IMR-90 (cell line): ENCODE measurements around the gene PRMT2. TPM values are rescaled to one million over a fixed set of nuclear protein-coding genes. Genes with fewer than 3 reads are reported as not detected.

ENCODE experiments used
- ATAC-seq: fragments of 200-7000 bp; cut with Tn5 transposase; 2 replicates; pipeline ENCODE4 v1.9.1; 2020; ENCODE audit warnings: low read depth, mild to moderate bottlenecking, moderate library complexity
- BruUV-seq: library from RNA; stranded (reverse); fragments of 400-500 nt; replicated peaks from 2 replicates; lab custom pipeline; 2021; lab: Mats Ljungman, UMichigan
- CTCF ChIA-PET: fragments of 300-600 bp; formaldehyde crosslinking; extraction: SDS; loops from one replicate; lab custom pipeline; 2021; ENCODE audit warnings: antibody characterized with exemption; lab: Yijun Ruan, JAX
- POLR2A ChIA-PET: fragments of 300-600 bp; sonication (Branson Sonifier 250); formaldehyde crosslinking; loops from one replicate; lab custom pipeline; 2022; ENCODE audit warnings: antibody characterized with exemption; ENCODE audit not compliant: unreplicated experiment; lab: Charles Lee
- DNase-seq: peaks from one replicate; pipeline ENCODE4 v3.0.0; 2013
- H2AFZ ChIP-seq: replicated peaks from 2 replicates; pipeline ENCODE3; 2013; ENCODE audit warnings: low read length, mild to moderate bottlenecking; ENCODE audit not compliant: poor library complexity
- H2AK5ac ChIP-seq: 2 replicates; pipeline ENCODE4 v1.6.1; 2013; ENCODE audit warnings: low read depth, low read length, inconsistent platforms
- H2AK9ac ChIP-seq: replicated peaks from 2 replicates; pipeline ENCODE3; 2013; ENCODE audit warnings: mild to moderate bottlenecking, low read depth, low read length, moderate library complexity; ENCODE audit not compliant: poor library complexity
- H2BK120ac ChIP-seq: 2 replicates; pipeline ENCODE4 v1.6.1; 2013; ENCODE audit warnings: low read depth, low read length, inconsistent platforms
- H2BK15ac ChIP-seq: 3 replicates; pipeline ENCODE4 v1.6.1; 2013; ENCODE audit warnings: low read depth, low read length, inconsistent platforms
- H2BK20ac ChIP-seq: 2 replicates; pipeline ENCODE4 v1.6.1; 2013; ENCODE audit warnings: low read depth, mild to moderate bottlenecking, inconsistent platforms, low read length, moderate library complexity
- H2BK5ac ChIP-seq: 2 replicates; pipeline ENCODE4 v1.6.1; 2013; ENCODE audit warnings: mild to moderate bottlenecking, low read depth, low read length, inconsistent platforms; ENCODE audit not compliant: poor library complexity, severe bottlenecking
- H3K14ac ChIP-seq: replicated peaks from 2 replicates; pipeline ENCODE4 v1.6.1; 2013; ENCODE audit warnings: low read depth, low read length, inconsistent platforms
- H3K18ac ChIP-seq: 2 replicates; pipeline ENCODE4 v1.6.1; 2013; ENCODE audit warnings: low read depth, low read length, control low read depth
- H3K23ac ChIP-seq: 2 replicates; pipeline ENCODE4 v1.6.1; 2013; ENCODE audit warnings: low read depth, low read length, inconsistent platforms
- H3K27ac ChIP-seq: 2 replicates; pipeline ENCODE4 v1.5.1; 2013; ENCODE audit warnings: mild to moderate bottlenecking, control low read depth, low read length; ENCODE audit not compliant: insufficient read depth
- H3K27me3 ChIP-seq: 2 replicates; pipeline ENCODE4 v1.6.1; 2013; ENCODE audit warnings: low read length; ENCODE audit not compliant: control insufficient read depth, insufficient read depth
- H3K36me3 ChIP-seq: 2 replicates; pipeline ENCODE4 v1.6.1; 2013; ENCODE audit warnings: low read length, mixed read lengths; ENCODE audit not compliant: control insufficient read depth, insufficient read depth
- H3K4ac ChIP-seq: 2 replicates; pipeline ENCODE4 v1.6.1; 2013; ENCODE audit warnings: low read depth, low read length, inconsistent platforms
- H3K4me1 ChIP-seq: 2 replicates; pipeline ENCODE4 v1.6.1; 2013; ENCODE audit warnings: low read length, mixed read lengths; ENCODE audit not compliant: control insufficient read depth, insufficient read depth
- H3K4me2 ChIP-seq: 2 replicates; pipeline ENCODE4 v1.6.1; 2013; ENCODE audit warnings: low read depth, mild to moderate bottlenecking, control low read depth, low read length, moderate library complexity
- H3K4me3 ChIP-seq: 2 replicates; pipeline ENCODE4 v1.5.1; 2013; ENCODE audit warnings: low read depth, mild to moderate bottlenecking, control low read depth, low read length, moderate library complexity; ENCODE audit not compliant: insufficient read depth
- H3K56ac ChIP-seq: 2 replicates; pipeline ENCODE4 v1.6.1; 2013; ENCODE audit warnings: low read length, inconsistent platforms; ENCODE audit not compliant: insufficient read depth; ENCODE audit errors: extremely low read depth
- H3K79me1 ChIP-seq, 2 experiments: 2 replicates each; pipeline ENCODE4 v1.6.1; 2013; ENCODE audit warnings: low read length in 2 of 2, inconsistent platforms in 1 of 2, low read depth in 1 of 2
- H3K9ac ChIP-seq: 2 replicates; pipeline ENCODE4 v1.6.1; 2013; ENCODE audit warnings: low read depth, low read length, control low read depth
- H3K9me1 ChIP-seq: 2 replicates; pipeline ENCODE4 v1.6.1; 2013; ENCODE audit warnings: low read length, inconsistent platforms; ENCODE audit not compliant: insufficient read depth
- H3K9me3 ChIP-seq: 2 replicates; pipeline ENCODE4 v1.6.1; 2013; ENCODE audit warnings: low read length; ENCODE audit not compliant: control insufficient read depth, insufficient read depth
- H4K20me1 ChIP-seq: 2 replicates; pipeline ENCODE4 v1.6.1; 2013; ENCODE audit warnings: low read length, inconsistent platforms; ENCODE audit not compliant: insufficient read depth
- H4K5ac ChIP-seq: 2 replicates; pipeline ENCODE4 v1.6.1; 2013; ENCODE audit warnings: mild to moderate bottlenecking, low read depth, low read length, control low read depth
- H4K8ac ChIP-seq, 2 experiments: 2 replicates each; pipeline ENCODE4 v1.6.1; 2013; ENCODE audit warnings: low read depth in 2 of 2, low read length in 2 of 2, control low read depth in 1 of 2, inconsistent platforms in 1 of 2
- H4K91ac ChIP-seq: 2 replicates; pipeline ENCODE4 v1.6.1; 2013; ENCODE audit warnings: low read depth, low read length, inconsistent platforms; ENCODE audit not compliant: insufficient read depth
- BHLHE40 ChIP-seq: fragments of 150-350 bp; IDR thresholded peaks from 2 replicates; pipeline ENCODE4 v1.6.1; 2016; ENCODE audit warnings: mild to moderate bottlenecking, low read depth, low read length
- CEBPB ChIP-seq: IDR thresholded peaks from 2 replicates; pipeline ENCODE4 v1.6.1; 2012; ENCODE audit warnings: low read depth, low read length, improper control_type of control experiment
- CHD1 ChIP-seq: IDR thresholded peaks from 2 replicates; pipeline ENCODE4 v1.6.1; 2012; ENCODE audit warnings: low read depth, low read length, improper control_type of control experiment
- FOS ChIP-seq: fragments of 150-350 bp; IDR thresholded peaks from 2 replicates; pipeline ENCODE4 v1.6.1; 2016; ENCODE audit warnings: low read depth, low read length
- MAFK ChIP-seq: IDR thresholded peaks from 2 replicates; pipeline ENCODE4 v1.6.1; 2012; ENCODE audit warnings: low read depth, low read length, improper control_type of control experiment
- MAZ ChIP-seq: IDR thresholded peaks from 2 replicates; pipeline ENCODE4 v1.6.1; 2012; ENCODE audit warnings: low read depth, mild to moderate bottlenecking, low read length, improper control_type of control experiment, moderate library complexity, borderline replicate concordance
- MXI1 ChIP-seq: IDR thresholded peaks from 2 replicates; pipeline ENCODE4 v1.6.1; 2012; ENCODE audit warnings: low read depth, mild to moderate bottlenecking, low read length, moderate library complexity, borderline replicate concordance
- POLR2A ChIP-seq: IDR thresholded peaks from 2 replicates; pipeline ENCODE4 v1.6.1; 2012; ENCODE audit warnings: mild to moderate bottlenecking, low read depth, low read length
- RAD21 ChIP-seq: IDR thresholded peaks from 2 replicates; pipeline ENCODE4 v1.6.1; 2012; ENCODE audit warnings: low read length, improper control_type of control experiment
- RFX5 ChIP-seq: IDR thresholded peaks from 2 replicates; pipeline ENCODE4 v1.8.0; 2012; ENCODE audit warnings: low read depth, mild to moderate bottlenecking, low read length, moderate library complexity
- SMC3 ChIP-seq: fragments of 150-350 bp; IDR thresholded peaks from 2 replicates; pipeline ENCODE4 v1.6.1; 2016; ENCODE audit warnings: low read depth, mild to moderate bottlenecking, antibody characterized with exemption, low read length, moderate library complexity
- WGBS, 2 experiments: methylation state at CpG; one replicate each; pipeline versions ENCODE4 v1.1.5 to v1.1.7; 2013; ENCODE audit warnings: missing lambda C conversion rate in 2 of 2; ENCODE audit not compliant: insufficient read length in 1 of 2; ENCODE audit errors: extremely low coverage in 2 of 2; 5-methylcytosine and 5-hydroxymethylcytosine counted together
- dilution Hi-C: fragments of 300-500 bp; cut with HindIII; formaldehyde crosslinking; loops from one replicate; pipeline ENCODE4 v1.14.3; 2018; ENCODE audit warnings: low sequenced_read_pairs; ENCODE audit not compliant: unreplicated experiment
- in situ Hi-C: fragments of 300-500 bp; cut with MboI; formaldehyde crosslinking; loops from 3 replicates; pipeline ENCODE4 v1.14.3; 2019; ENCODE audit warnings: low sequenced_read_pairs, inconsistent platforms, mixed read lengths
- intact Hi-C: fragments of 100-400 bp; cut with micrococcal nuclease; formaldehyde crosslinking; loops from 2 replicates; pipeline ENCODE4 v1.10.0; 2022
- polyA plus RNA-seq, 3 experiments: library from polyadenylated mRNA; depleted of rRNA; stranded (reverse); fragments of >200 nt; gene quantifications; 2 replicates each; pipeline ENCODE4 v1.2.3, GENCODE V29; 2012; ENCODE audit warnings: low replicate concordance in 1 of 3
- total RNA-seq: library from RNA; depleted of rRNA; stranded (reverse); fragments of >200 nt; gene quantifications from 2 replicates; pipeline ENCODE4 v1.2.3, GENCODE V29; 2012
- TF ChIP-seq, protein P1 (sequence below): fragments of 150-350 bp; IDR thresholded peaks from 2 replicates; pipeline ENCODE4 v1.6.1; 2016; ENCODE audit warnings: low read depth, mild to moderate bottlenecking, low read length, moderate library complexity, borderline replicate concordance
- TF ChIP-seq, protein P2 (sequence below): conservative IDR thresholded peaks from 2 replicates; pipeline ENCODE4 v1.5.1; 2012; ENCODE audit warnings: mild to moderate bottlenecking, low read depth, low read length, improper control_type of control experiment
- TF ChIP-seq, protein P3 (sequence below): fragments of 150-350 bp; IDR thresholded peaks from 2 replicates; pipeline ENCODE4 v1.6.1; 2017; ENCODE audit warnings: mild to moderate bottlenecking, antibody characterized with exemption, low read length, low read depth

The PRMT2 gene
- total and polyA plus RNA-seq, 2 of the 4 experiments (the other 2 are of a cell fraction), result 126 to 159 TPM

DNA sequence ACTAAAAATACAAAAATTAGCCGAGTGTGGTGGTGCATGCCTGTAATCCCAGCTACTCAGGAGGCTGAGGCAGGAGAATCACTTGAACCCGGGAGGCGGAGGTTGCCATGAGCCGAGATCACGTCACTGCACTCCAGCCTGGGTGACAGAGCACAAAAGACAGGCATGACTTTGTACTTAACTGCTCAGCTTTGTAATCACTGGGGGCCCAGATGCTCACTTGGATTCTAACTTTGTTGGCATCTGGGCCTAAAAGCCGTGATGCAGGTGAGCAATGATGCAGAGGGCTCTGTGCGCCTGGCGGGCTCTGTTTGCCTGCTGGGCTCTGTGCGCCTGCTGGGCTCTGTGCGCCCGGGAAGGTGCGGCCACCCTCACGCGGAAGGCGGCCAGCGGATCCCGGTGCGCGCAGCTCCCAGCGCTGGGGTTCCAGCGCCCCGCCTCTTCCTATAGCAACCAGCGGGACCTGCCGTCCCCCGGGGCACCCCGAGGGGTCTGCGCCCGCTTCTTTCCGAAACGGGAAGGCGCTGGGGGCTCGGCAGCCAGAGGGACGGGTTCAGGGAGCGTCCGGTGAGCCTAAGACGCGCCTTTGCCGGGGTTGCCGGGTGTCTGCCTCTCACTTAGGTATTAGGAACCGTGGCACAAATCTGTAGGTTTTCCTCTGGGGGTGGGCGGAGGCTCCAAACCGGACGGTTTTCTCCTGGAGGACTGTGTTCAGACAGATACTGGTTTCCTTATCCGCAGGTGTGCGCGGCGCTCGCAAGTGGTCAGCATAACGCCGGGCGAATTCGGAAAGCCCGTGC, 31.7 kb downstream of the PRMT2 start:
- no peaks in the 10 kb centered on the region for H3K9me3 ChIP-seq
- no peak overlapping the region; the same call in 1 of the 2 replicates for H4K5ac ChIP-seq
- in situ Hi-C loops (no loop called here), dilution Hi-C loops (no loop called here), intact Hi-C loops (no loop called here)
- BruUV-seq, result no TSS peak
- H2AFZ ChIP-seq, result peak overlapping the region; percentile 87
- peak overlapping the region; percentile 81; the same call in 1 of the 2 replicates for H3K23ac ChIP-seq
- no peaks in the 10 kb centered on the region for H3K4me1 ChIP-seq
- H2BK20ac ChIP-seq, result no peak overlapping the region
- peaks cover 4% of the 10 kb centered on the region; the same call in 1 of the 2 replicates for H3K9me1 ChIP-seq
- peak overlapping the region; percentile 85 for H3K4me2 ChIP-seq
- H3K27me3 ChIP-seq, result peaks cover 10% of the 10 kb centered on the region
- peak; percentile 16 for DNase-seq
- peak overlapping the region; percentile 50 for H3K4me3 ChIP-seq
- ATAC-seq, result peak; percentile 48
- H4K20me1 ChIP-seq, result no peaks in the 10 kb centered on the region
- no peak overlapping the region for H2BK15ac ChIP-seq
- no peak overlapping the region for H2AK5ac ChIP-seq
- H3K36me3 ChIP-seq, result peaks cover 16% of the 10 kb centered on the region
- POLR2A ChIA-PET, result interaction anchor here (0.6 kb wide), 1 partner anchor 141 kb away, joined by 4 read pairs; no protein-coding TSS in a partner anchor
- H2BK5ac ChIP-seq, result no peak overlapping the region
- H2BK120ac ChIP-seq, result no peak overlapping the region
- H3K27ac ChIP-seq, result no peak overlapping the region; the same call in 1 of the 2 replicates
- CTCF ChIA-PET, result no interaction called here
- H4K91ac ChIP-seq, result no peak overlapping the region
- H2AK9ac ChIP-seq, result peak overlapping the region; percentile 76
- H3K4ac ChIP-seq, result peak overlapping the region; percentile 37; the same call in 1 of the 2 replicates
- peak overlapping the region; percentile 70 for H3K56ac ChIP-seq
- peak overlapping the region; percentile 47; the same call in 1 of the 2 replicates for H3K9ac ChIP-seq
- H3K79me1 ChIP-seq, result peaks cover 0 to 3% of the 10 kb centered on the region in 2 experiments; a peak in 1 of 4 replicates
- peak overlapping the region; percentile 76 to 86; a peak in 2 of 4 replicates for H4K8ac ChIP-seq
- H3K14ac ChIP-seq, result no peak overlapping the region; the same call in 1 of the 2 replicates
- H3K18ac ChIP-seq, result no peak overlapping the region
- WGBS, 2 experiments, result 15% methylated on average over 35 of the region's 53 CpGs; no CpG with 5 or more reads in 1 of the 2 experiments
- TF ChIP-seq CEBPB (no peak), POLR2A (no peak), MXI1 (no peak), SMC3 (no peak), BHLHE40 (no peak), RAD21 (no peak), FOS (no peak), MAFK (no peak), MAZ (no peak), CHD1 (no peak), RFX5 (no peak)
- TF ChIP-seq, protein P1, sequence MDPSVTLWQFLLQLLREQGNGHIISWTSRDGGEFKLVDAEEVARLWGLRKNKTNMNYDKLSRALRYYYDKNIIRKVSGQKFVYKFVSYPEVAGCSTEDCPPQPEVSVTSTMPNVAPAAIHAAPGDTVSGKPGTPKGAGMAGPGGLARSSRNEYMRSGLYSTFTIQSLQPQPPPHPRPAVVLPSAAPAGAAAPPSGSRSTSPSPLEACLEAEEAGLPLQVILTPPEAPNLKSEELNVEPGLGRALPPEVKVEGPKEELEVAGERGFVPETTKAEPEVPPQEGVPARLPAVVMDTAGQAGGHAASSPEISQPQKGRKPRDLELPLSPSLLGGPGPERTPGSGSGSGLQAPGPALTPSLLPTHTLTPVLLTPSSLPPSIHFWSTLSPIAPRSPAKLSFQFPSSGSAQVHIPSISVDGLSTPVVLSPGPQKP, result no peak
- TF ChIP-seq, protein P2, sequence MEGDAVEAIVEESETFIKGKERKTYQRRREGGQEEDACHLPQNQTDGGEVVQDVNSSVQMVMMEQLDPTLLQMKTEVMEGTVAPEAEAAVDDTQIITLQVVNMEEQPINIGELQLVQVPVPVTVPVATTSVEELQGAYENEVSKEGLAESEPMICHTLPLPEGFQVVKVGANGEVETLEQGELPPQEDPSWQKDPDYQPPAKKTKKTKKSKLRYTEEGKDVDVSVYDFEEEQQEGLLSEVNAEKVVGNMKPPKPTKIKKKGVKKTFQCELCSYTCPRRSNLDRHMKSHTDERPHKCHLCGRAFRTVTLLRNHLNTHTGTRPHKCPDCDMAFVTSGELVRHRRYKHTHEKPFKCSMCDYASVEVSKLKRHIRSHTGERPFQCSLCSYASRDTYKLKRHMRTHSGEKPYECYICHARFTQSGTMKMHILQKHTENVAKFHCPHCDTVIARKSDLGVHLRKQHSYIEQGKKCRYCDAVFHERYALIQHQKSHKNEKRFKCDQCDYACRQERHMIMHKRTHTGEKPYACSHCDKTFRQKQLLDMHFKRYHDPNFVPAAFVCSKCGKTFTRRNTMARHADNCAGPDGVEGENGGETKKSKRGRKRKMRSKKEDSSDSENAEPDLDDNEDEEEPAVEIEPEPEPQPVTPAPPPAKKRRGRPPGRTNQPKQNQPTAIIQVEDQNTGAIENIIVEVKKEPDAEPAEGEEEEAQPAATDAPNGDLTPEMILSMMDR, result no peak
- TF ChIP-seq, protein P3, sequence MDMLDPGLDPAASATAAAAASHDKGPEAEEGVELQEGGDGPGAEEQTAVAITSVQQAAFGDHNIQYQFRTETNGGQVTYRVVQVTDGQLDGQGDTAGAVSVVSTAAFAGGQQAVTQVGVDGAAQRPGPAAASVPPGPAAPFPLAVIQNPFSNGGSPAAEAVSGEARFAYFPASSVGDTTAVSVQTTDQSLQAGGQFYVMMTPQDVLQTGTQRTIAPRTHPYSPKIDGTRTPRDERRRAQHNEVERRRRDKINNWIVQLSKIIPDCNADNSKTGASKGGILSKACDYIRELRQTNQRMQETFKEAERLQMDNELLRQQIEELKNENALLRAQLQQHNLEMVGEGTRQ, result no peak
